HAP-1 (cell line): ENCODE data around the gene TEKT2.

Experiments
- DNase-seq, 2 experiments: peaks; one replicate each; pipeline ENCODE4 v3.0.0-alpha.2; 2016 to 2020; ENCODE audit warnings: low spot score in 2 of 2
- H3K27me3 ChIP-seq: fragments of 250-450 bp; sonication (Bioruptor Pico); 2 replicates; pipeline ENCODE4 v1.5.1; 2020; ENCODE audit warnings: low read depth, mild to moderate bottlenecking, moderate library complexity
- H3K36me3 ChIP-seq: fragments of 250-450 bp; sonication (Bioruptor Pico); replicated peaks from 2 replicates; pipeline ENCODE4 v1.5.1; 2020; ENCODE audit warnings: mild to moderate bottlenecking
- H3K4me1 ChIP-seq: fragments of 250-450 bp; sonication (Bioruptor Pico); 2 replicates; pipeline ENCODE4 v1.5.1; 2020; ENCODE audit warnings: mild to moderate bottlenecking
- H3K4me3 ChIP-seq: fragments of 250-450 bp; sonication (Bioruptor Pico); 2 replicates; pipeline ENCODE4 v1.5.1; 2020; ENCODE audit warnings: mild to moderate bottlenecking, moderate library complexity
- H3K9me3 ChIP-seq: fragments of 250-450 bp; sonication (Bioruptor Pico); 2 replicates; pipeline ENCODE4 v1.5.1; 2020; ENCODE audit warnings: mild to moderate bottlenecking, moderate library complexity
- in situ Hi-C: fragments of 300-500 bp; cut with MboI; formaldehyde crosslinking; loops from 3 replicates; pipeline ENCODE4 v1.14.3; 2020; ENCODE audit warnings: low sequenced_read_pairs, inconsistent platforms, mixed read lengths

Gene TEKT2

GRCh38 chr1:36135796-36136195, 51.9 kb downstream of the TEKT2 start:
- Histone ChIP-seq H3K9me3 (no peaks in the 10 kb centered on the region), H3K4me1 (no peaks in the 10 kb centered on the region), H3K36me3 (peaks cover 31% of the 10 kb centered on the region), H3K4me3 (no peak overlapping the region), H3K27me3 (no peaks in the 10 kb centered on the region)
- in situ Hi-C loops: no loop called here
- DNase-seq: no peak

- in situ Hi-C loops: no loop called here
- DNase-seq: no peak
- H3K36me3 ChIP-seq: peaks cover 31% of the 10 kb centered on the region
- no peak overlapping the region for H3K4me3 ChIP-seq
- no peaks in the 10 kb centered on the region for H3K9me3 ChIP-seq
- H3K27me3 ChIP-seq: no peaks in the 10 kb centered on the region
- H3K4me1 ChIP-seq: no peaks in the 10 kb centered on the region
Observed at GRCh38 chr1:36136535-36136934, 52.6 kb downstream of the TEKT2 start.

- Histone ChIP-seq H3K9me3 (no peaks in the 10 kb centered on the region), H3K36me3 (peaks cover 31% of the 10 kb centered on the region), H3K4me3 (no peak overlapping the region), H3K27me3 (no peaks in the 10 kb centered on the region), H3K4me1 (no peaks in the 10 kb centered on the region)
- in situ Hi-C loops: no loop called here
- no peak for DNase-seq
Observed at GRCh38 chr1:36137226-36137625, 53.3 kb downstream of the TEKT2 start.

DNA sequence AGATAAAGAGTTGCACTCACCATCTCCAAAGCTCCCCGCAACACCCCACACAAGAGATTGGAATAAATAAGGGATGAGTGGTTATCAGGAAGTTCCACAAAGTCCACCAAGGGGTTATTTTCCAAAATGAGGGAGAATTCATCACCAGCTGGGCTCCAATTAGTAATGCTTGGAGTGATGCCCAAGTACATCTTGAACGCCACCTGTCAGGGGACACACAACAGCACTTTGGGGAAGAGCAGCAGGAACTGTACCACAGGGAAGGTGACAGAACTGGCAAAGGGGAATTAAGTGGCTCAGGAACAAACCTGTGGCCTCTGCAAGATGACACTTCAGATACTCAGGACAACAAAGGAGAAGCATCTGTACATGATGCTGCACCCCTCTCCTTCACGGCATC, 53.9 kb downstream of the TEKT2 start:
- peaks cover 31% of the 10 kb centered on the region for H3K36me3 ChIP-seq
- DNase-seq: no peak
- in situ Hi-C loops: no loop called here

More for the DNA sequence above, 53.9 kb downstream of the TEKT2 start:
- Histone ChIP-seq H3K4me1 (no peaks in the 10 kb centered on the region), H3K4me3 (no peak overlapping the region), H3K9me3 (no peaks in the 10 kb centered on the region), H3K27me3 (no peaks in the 10 kb centered on the region)
